Astrocyte (in vitro differentiated cells and primary cell): ENCODE results near the gene CABLES1. TPM values are rescaled to one million over a fixed set of nuclear protein-coding genes. Genes with fewer than 3 reads are reported as not detected.

Experiments used
- DNase-seq: peaks from one replicate; pipeline ENCODE4 v3.0.0-alpha.2; 2010; ENCODE audit warnings: low read depth
- FAIRE-seq: peaks from 2 replicates; lab custom pipeline; 2011; peaks lifted over from hg19 to GRCh38; lab: Jason Lieb, UNC
- H2AFZ ChIP-seq: 2 replicates; pipeline ENCODE4 v1.6.0; 2012; ENCODE audit warnings: low read depth, low read length, inconsistent platforms
- H3K27ac ChIP-seq: 2 replicates; pipeline ENCODE4 v1.5.1; 2011; ENCODE audit warnings: low read depth, low read length, inconsistent platforms
- H3K27me3 ChIP-seq: 2 replicates; pipeline ENCODE4 v1.6.0; 2011; ENCODE audit warnings: low read length, inconsistent platforms; ENCODE audit not compliant: insufficient read depth
- H3K36me3 ChIP-seq: 2 replicates; pipeline ENCODE4 v1.5.1; 2011; ENCODE audit warnings: low read length, inconsistent platforms; ENCODE audit not compliant: insufficient read depth
- H3K4me1 ChIP-seq: 2 replicates; pipeline ENCODE4 v1.5.1; 2011; ENCODE audit warnings: low read length, inconsistent platforms; ENCODE audit not compliant: insufficient read depth
- H3K4me2 ChIP-seq: 2 replicates; pipeline ENCODE4 v1.6.0; 2012; ENCODE audit warnings: low read length, inconsistent platforms
- H3K4me3 ChIP-seq: 2 replicates; pipeline ENCODE4 v1.5.1; 2011; ENCODE audit warnings: low read depth, mild to moderate bottlenecking, low read length, inconsistent platforms; ENCODE audit not compliant: insufficient read depth
- H3K79me2 ChIP-seq: 2 replicates; pipeline ENCODE4 v1.6.0; 2012; ENCODE audit warnings: mild to moderate bottlenecking, low read length, inconsistent platforms; ENCODE audit not compliant: insufficient read depth
- H3K9ac ChIP-seq: 2 replicates; pipeline ENCODE4 v1.6.0; 2012; ENCODE audit warnings: mild to moderate bottlenecking, low read length, inconsistent platforms
- H3K9me3 ChIP-seq: 2 replicates; pipeline ENCODE4 v1.5.1; 2012; ENCODE audit warnings: low read depth, mild to moderate bottlenecking, low read length, inconsistent platforms; ENCODE audit not compliant: insufficient read depth
- H4K20me1 ChIP-seq: 2 replicates; pipeline ENCODE4 v1.6.0; 2012; ENCODE audit warnings: low read length, inconsistent platforms; ENCODE audit not compliant: insufficient read depth
- H3K27ac Mint-ChIP-seq: one replicate; pipeline ENCODE4 v1.8.0; 2021; ENCODE audit warnings: mild to moderate bottlenecking, mixed read lengths; ENCODE audit not compliant: unreplicated experiment
- H3K27me3 Mint-ChIP-seq: one replicate; pipeline ENCODE4 v1.8.0; 2021; ENCODE audit warnings: low read depth, mixed read lengths; ENCODE audit not compliant: unreplicated experiment
- H3K36me3 Mint-ChIP-seq: one replicate; pipeline ENCODE4 v1.8.0; 2021; ENCODE audit warnings: low read depth, mixed read lengths; ENCODE audit not compliant: unreplicated experiment
- H3K4me1 Mint-ChIP-seq: one replicate; pipeline ENCODE4 v1.8.0; 2021; ENCODE audit warnings: low read depth, mixed read lengths; ENCODE audit not compliant: unreplicated experiment
- H3K4me3 Mint-ChIP-seq: one replicate; pipeline ENCODE4 v1.8.0; 2021; ENCODE audit warnings: mild to moderate bottlenecking, moderate library complexity, mixed read lengths; ENCODE audit not compliant: unreplicated experiment
- H3K9me3 Mint-ChIP-seq: one replicate; pipeline ENCODE4 v1.8.0; 2021; ENCODE audit warnings: mild to moderate bottlenecking, mixed read lengths; ENCODE audit not compliant: unreplicated experiment
- EZH2 ChIP-seq: IDR thresholded peaks from 2 replicates; pipeline ENCODE4 v1.6.1; 2012; ENCODE audit warnings: mild to moderate bottlenecking, low read length, inconsistent platforms; ENCODE audit not compliant: insufficient read depth
- total RNA-seq: library from RNA; stranded (reverse); gene quantifications from 2 replicates; pipeline ENCODE4 v1.2.1, GENCODE V29; 2021
- TF ChIP-seq, protein P1 (sequence below): IDR thresholded peaks from 2 replicates; pipeline ENCODE4 v1.5.1; 2011; ENCODE audit warnings: low read depth, mild to moderate bottlenecking, inconsistent platforms, low read length, moderate library complexity; ENCODE audit not compliant: insufficient read depth

Gene CABLES1
- total RNA-seq, 1 donor from 2014 or later, result 14.5 TPM

DNA sequence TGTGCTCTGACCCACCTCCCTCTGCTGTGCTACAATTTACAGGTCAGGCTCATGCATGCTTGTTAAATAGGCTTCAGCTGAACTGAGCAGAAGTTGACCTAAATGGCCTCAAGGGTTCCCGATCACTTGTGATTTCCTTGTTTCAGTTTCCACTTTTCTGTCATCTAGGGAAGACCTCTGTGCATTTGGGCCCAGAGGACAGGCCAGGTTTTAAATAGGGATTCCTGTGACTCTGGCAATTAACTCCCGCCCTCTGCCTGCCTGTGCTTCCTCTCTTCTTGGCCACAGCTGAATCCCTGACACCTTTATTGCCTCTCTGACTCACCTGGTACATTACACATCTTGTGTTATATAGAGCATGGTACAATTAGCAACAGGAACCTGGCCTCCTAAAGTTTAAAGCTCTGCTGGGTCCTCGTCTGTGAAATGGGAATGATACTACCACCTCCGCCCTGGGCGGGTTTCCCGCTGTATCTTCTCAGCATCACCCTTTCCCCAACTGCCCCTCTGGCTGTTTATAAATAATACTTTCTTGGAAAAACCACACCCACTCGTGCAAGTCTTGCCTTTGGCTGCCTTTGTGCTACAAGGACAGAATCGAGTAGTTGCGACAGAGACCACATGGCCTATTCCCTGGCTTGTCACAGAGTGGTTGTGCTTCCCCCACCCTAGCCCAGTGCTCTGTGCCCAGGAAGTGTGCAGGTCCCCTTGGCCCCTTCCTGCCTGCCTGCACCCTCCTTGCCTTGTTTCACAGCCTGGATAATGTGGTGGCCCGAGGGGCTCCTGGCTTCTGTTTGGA lies 7.9 kb downstream of the CABLES1 start:
- Histone ChIP-seq H3K4me2 (no peak overlapping the region), H3K9me3 (no peaks in the 10 kb centered on the region), H3K79me2 (peaks cover 64% of the 10 kb centered on the region), H3K27me3 (no peaks in the 10 kb centered on the region), H3K9ac (no peak overlapping the region), H2AFZ (no peak overlapping the region), H3K27ac (no peak overlapping the region), H3K4me3 (no peak overlapping the region), H3K4me1 (peaks cover 9% of the 10 kb centered on the region), H3K36me3 (no peaks in the 10 kb centered on the region), H4K20me1 (peaks cover 67% of the 10 kb centered on the region)
- TF ChIP-seq EZH2, result no peak
- TF ChIP-seq, protein P1, sequence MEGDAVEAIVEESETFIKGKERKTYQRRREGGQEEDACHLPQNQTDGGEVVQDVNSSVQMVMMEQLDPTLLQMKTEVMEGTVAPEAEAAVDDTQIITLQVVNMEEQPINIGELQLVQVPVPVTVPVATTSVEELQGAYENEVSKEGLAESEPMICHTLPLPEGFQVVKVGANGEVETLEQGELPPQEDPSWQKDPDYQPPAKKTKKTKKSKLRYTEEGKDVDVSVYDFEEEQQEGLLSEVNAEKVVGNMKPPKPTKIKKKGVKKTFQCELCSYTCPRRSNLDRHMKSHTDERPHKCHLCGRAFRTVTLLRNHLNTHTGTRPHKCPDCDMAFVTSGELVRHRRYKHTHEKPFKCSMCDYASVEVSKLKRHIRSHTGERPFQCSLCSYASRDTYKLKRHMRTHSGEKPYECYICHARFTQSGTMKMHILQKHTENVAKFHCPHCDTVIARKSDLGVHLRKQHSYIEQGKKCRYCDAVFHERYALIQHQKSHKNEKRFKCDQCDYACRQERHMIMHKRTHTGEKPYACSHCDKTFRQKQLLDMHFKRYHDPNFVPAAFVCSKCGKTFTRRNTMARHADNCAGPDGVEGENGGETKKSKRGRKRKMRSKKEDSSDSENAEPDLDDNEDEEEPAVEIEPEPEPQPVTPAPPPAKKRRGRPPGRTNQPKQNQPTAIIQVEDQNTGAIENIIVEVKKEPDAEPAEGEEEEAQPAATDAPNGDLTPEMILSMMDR, result no peak
- H3K4me3 Mint-ChIP-seq, result no peak overlapping the region
- no peaks in the 10 kb centered on the region for H3K9me3 Mint-ChIP-seq
- H3K27ac Mint-ChIP-seq, result no peak overlapping the region
- DNase-seq (no peak), FAIRE-seq (no peak)
- H3K4me1 Mint-ChIP-seq, result peaks cover 30% of the 10 kb centered on the region
- no peaks in the 10 kb centered on the region for H3K27me3 Mint-ChIP-seq
- H3K36me3 Mint-ChIP-seq, result peaks cover 5% of the 10 kb centered on the region

DNA sequence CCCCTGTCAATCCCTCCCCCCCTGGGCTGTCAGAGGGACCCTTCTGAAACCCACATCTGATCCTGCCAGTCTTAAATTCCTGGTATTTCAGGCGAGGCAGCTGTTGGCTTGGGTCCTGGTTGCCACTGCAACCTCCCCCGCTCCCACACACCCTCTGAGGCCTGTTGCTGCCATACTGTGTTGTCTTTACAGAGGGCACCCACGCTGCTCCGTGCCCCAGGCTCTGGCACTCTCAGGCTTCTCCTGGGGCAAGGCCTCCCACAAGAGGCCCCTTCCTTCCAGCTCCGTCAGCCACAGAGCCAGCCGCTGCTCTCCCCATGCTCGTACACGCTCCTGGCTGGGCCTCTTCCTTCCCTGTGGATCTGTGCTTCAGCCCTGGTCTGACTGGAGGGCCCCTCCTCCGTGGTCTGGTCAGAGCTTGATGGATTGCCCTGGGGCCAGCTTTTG lies 8.6 kb downstream of the CABLES1 start:
- TF ChIP-seq, protein P1, result no peak
- no peak for TF ChIP-seq EZH2
- Histone ChIP-seq H3K27ac (no peak overlapping the region), H3K79me2 (peaks cover 62% of the 10 kb centered on the region), H3K9ac (no peak overlapping the region), H2AFZ (peak overlapping the region; percentile 9), H3K4me1 (peaks cover 9% of the 10 kb centered on the region), H3K4me2 (no peak overlapping the region), H3K4me3 (no peak overlapping the region), H3K9me3 (no peaks in the 10 kb centered on the region), H4K20me1 (peaks cover 61% of the 10 kb centered on the region), H3K27me3 (no peaks in the 10 kb centered on the region), H3K36me3 (no peaks in the 10 kb centered on the region)
- H3K4me1 Mint-ChIP-seq, result peaks cover 29% of the 10 kb centered on the region
- FAIRE-seq, result no peak
- peaks cover 5% of the 10 kb centered on the region for H3K36me3 Mint-ChIP-seq
- peak overlapping the region; percentile 25 for H3K4me3 Mint-ChIP-seq
- no peaks in the 10 kb centered on the region for H3K27me3 Mint-ChIP-seq
- H3K9me3 Mint-ChIP-seq, result no peaks in the 10 kb centered on the region
- DNase-seq, result peak; percentile 37
- H3K27ac Mint-ChIP-seq, result peak overlapping the region; percentile 59

DNA sequence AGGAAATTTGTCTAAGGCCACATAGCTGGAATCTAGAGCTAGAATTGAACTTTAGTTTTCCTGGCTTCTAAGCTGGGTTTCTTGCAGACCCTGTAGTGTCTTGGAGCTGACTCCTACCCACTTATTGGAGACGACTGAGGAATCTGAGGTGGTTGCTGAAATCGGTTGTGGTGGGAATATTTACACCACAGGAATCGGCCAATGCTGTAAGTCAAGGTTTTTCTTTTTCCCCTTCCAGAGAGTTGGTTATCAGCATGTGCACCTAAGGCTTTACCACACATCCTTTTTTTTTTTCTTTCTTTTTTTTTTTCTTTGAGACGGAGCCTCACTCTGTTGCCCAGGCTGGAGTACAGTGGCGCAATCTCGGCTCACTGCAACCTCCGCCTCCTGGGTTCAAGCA lies 9.4 kb downstream of the CABLES1 start:
- H3K27me3 ChIP-seq, result no peaks in the 10 kb centered on the region
- Mint-ChIP-seq H3K9me3 (no peaks in the 10 kb centered on the region), H3K4me1 (peaks cover 29% of the 10 kb centered on the region), H3K36me3 (peaks cover 4% of the 10 kb centered on the region), H3K4me3 (peak overlapping the region; percentile 25), H3K27ac (no peak overlapping the region), H3K27me3 (no peaks in the 10 kb centered on the region)
- TF ChIP-seq, protein P1, result no peak
- no peak for TF ChIP-seq EZH2
- no peak overlapping the region for H2AFZ ChIP-seq
- FAIRE-seq (no peak), DNase-seq (no peak)
- H3K4me1 ChIP-seq, result peaks cover 9% of the 10 kb centered on the region
- H4K20me1 ChIP-seq, result peaks cover 56% of the 10 kb centered on the region
- no peak overlapping the region for H3K4me2 ChIP-seq
- H3K27ac ChIP-seq, result no peak overlapping the region
- no peak overlapping the region for H3K9ac ChIP-seq
- H3K79me2 ChIP-seq, result peaks cover 56% of the 10 kb centered on the region
- H3K4me3 ChIP-seq, result no peak overlapping the region
- H3K9me3 ChIP-seq, result no peaks in the 10 kb centered on the region
- no peaks in the 10 kb centered on the region for H3K36me3 ChIP-seq
